Liver (tissue), 3 donors: ENCODE data around the gene TMEM123.

Experiments
- CTCF ChIP-seq: fragments of 150-350 bp; IDR thresholded peaks from 2 replicates; pipeline ENCODE4 v1.5.1; 2017; ENCODE audit warnings: improper control_type of control experiment, low read depth, low read length; ENCODE audit not compliant: missing input control
- EGR1 ChIP-seq, 2 donors: IDR thresholded peaks; 2 replicates each; pipeline ENCODE4 v1.6.1; 2016 to 2018; ENCODE audit warnings: antibody characterized with exemption in 2 of 2, low read depth in 2 of 2
- FOXA1 ChIP-seq: IDR thresholded peaks from 2 replicates; pipeline ENCODE4 v1.6.1; 2016; ENCODE audit warnings: antibody characterized with exemption
- GABPA ChIP-seq, 2 donors: IDR thresholded peaks in 1 of 2; conservative IDR thresholded peaks in 1 of 2; 2 replicates each; pipeline ENCODE4 v1.6.1; 2016; ENCODE audit warnings: antibody characterized with exemption in 2 of 2, mild to moderate bottlenecking in 1 of 2, moderate library complexity in 1 of 2
- HNF4G ChIP-seq: IDR thresholded peaks from 2 replicates; pipeline ENCODE4 v1.6.1; 2016; ENCODE audit warnings: antibody characterized with exemption
- MAX ChIP-seq: IDR thresholded peaks from 2 replicates; pipeline ENCODE4 v1.6.1; 2016; ENCODE audit warnings: antibody characterized with exemption
- SP1 ChIP-seq: IDR thresholded peaks from 2 replicates; pipeline ENCODE4 v1.6.1; 2018; ENCODE audit warnings: antibody characterized with exemption, mild to moderate bottlenecking
- donor health status: healthy.
- donor health status: healthy.

- no peak for TF ChIP-seq CTCF
- TF ChIP-seq GABPA (IDR thresholded peaks at IDR 0.05 in 1 of 2, conservative IDR thresholded peaks at IDR 0.05 in 1 of 2): no peak
- no peak for TF ChIP-seq HNF4G
- TF ChIP-seq SP1: no peak
- no peak for TF ChIP-seq MAX
- TF ChIP-seq EGR1 (IDR thresholded peaks at IDR 0.05; ENCODE audit: low read depth in 2 of 2): no peak
- no peak for TF ChIP-seq FOXA1
These were observed 74.7 kb downstream of the TMEM123 start for GRCh38 chr11:102377891-102378290.
